HG02973 (cell line): Measurements from ENCODE around the gene PPP1R12A.
A peak's percentile ranks its signal among the peaks of the same experiment; 100 is the strongest.
"Not testable (repeated sequence)": the region's sequence is repeated elsewhere in the genome, so short reads cannot be mapped to it uniquely, and the experiment has no call there.

Experiments
- ATAC-seq: cut with Tn5 transposase; IDR thresholded peaks from one replicate; pipeline ENCODE4 v1.9.1; 2021; ENCODE audit warnings: moderate library complexity; ENCODE audit not compliant: unreplicated experiment

Gene PPP1R12A

GRCh38 chr12:79935021-79935623 lies at the start of gene PPP1R12A:
PPP1R12A (minus strand) TSS chr12:79935097; CDS start chr12:79934931, 166 bp downstream.
- ATAC-seq: peak; percentile 82

- no peak for ATAC-seq
These were observed 49.2 kb upstream of the PPP1R12A start for GRCh38 chr12:79983986-79984620.

GRCh38 chr12:79983492-79983891 lies 48.6 kb upstream of the PPP1R12A start:
- no peak for ATAC-seq

DNA sequence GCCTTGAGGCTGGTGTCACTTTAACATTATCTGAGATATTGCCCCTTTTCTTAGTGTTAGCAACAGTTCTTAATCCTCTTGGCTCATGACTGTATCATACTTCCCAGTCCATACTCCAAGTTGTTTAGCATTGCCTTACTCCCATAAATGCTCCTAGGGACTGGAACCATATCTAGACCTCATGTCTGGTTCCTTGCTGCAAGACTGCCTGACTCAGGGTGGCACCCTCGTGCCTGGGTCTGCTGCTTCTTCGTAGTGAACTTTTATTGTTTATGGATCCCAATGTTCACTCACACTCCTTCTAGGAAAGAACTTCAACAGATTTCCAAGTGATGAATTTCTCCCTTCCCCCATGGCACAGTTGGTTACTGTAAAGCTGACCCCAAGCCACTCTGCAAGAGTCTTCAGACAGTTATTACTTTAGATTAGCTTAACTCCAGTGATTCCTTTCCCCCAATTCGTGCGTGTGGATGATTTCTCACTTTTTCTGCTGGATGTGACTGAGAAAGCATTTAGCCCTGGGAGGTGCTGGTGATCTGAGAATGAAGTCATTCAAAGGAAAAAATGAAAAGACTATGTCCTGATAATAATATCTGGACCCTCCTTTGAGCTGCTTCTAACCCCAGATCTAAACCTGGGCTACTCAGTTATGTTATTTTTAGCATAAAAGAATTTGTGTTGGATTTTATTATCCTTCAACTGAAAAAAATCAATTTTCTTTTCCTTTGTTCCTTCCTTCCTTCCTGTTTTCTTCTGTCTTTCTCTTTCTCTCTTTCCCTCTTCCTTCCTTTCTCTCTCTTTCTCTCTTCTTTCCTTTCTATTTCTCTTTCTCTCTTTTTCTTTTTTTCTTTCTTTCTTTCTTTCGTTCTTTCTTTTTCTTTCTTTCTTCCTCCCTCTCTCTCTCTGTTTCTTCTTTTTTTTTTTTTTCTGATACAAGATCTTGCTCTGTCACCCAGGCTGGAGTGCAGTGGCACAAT lies 47.5 kb upstream of the PPP1R12A start:
- no peak for ATAC-seq

DNA sequence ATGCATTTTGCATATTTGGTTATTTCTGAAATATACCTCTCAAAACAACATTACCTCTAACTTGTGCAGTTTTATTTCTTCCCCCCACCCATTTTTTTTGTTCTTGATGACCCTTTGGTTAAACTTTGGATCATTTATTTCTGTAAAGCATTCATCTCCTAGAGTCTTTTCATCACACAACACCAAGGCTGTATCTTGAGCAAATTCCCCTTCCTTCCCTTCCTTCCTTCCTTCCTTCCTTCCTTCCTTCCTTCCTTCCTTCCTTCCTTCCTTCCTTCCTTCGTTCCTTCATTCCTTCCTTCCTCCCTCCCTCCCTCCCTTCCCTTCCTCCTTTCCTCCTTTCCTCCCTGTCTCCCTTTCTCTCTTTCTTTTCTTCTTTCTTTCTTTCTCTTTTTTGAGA lies 43.8 kb upstream of the PPP1R12A start:
- no peak for ATAC-seq

GRCh38 chr12:79977856-79978460 lies 43.1 kb upstream of the PPP1R12A start:
- ATAC-seq: not testable (repeated sequence)

- no peak for ATAC-seq
These were observed 40.2 kb upstream of the PPP1R12A start for GRCh38 chr12:79975143-79975542.

DNA sequence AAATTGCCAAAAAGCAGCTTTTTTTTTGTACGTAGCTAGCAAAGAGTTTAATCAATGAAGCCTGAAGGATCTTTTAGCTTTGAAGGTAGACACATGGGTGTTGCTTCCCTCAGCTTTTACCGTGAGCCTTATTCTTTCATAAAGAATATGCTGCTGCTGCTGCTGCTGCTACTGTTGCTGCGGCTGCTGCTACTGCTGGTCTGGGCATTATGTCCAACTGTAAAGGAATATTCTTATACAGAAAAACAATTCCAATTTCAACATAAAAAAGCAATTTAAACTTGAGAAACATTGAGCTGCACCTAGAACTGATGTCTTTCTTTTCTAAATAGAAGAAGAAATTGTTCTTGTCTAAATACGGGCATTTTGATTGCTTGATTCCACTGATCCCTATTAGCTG lies 38.9 kb upstream of the PPP1R12A start:
- ATAC-seq: no peak

DNA sequence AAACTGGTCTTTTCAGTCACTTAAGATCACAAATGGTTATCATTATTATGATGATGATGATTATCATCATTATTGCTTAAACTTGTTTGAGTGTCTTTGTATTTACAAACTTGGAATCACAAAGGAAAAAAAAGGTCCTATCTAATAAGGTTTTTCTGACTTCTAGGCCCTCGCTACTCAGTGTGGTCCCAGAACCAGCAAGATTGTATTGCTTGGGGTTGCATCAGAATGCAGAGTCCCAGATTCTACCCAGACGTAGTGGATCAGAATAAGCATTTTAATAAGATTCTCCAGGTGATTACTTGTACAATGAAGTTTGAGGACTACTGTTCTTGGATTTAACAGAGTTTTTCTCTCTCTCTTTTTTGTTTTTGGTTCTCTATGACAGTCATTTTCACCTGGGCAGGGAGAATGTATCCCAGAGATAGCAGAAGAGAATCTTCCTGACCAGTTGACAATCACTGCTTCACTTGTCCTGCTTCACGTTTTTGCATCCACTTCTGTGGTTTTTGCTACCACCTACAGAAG lies 29.3 kb upstream of the PPP1R12A start:
- ATAC-seq: no peak

- no peak for ATAC-seq
These were observed 26.5 kb upstream of the PPP1R12A start for GRCh38 chr12:79961411-79961810.

GRCh38 chr12:79959484-79959883 lies 24.6 kb upstream of the PPP1R12A start:
- ATAC-seq: no peak

- ATAC-seq: no peak
These were observed 22.0 kb upstream of the PPP1R12A start for GRCh38 chr12:79956896-79957295.

- ATAC-seq: no peak
These were observed 20.7 kb upstream of the PPP1R12A start for GRCh38 chr12:79955561-79955960.

- ATAC-seq: no peak
These were observed 19.2 kb upstream of the PPP1R12A start for GRCh38 chr12:79954037-79954610.

- ATAC-seq: no peak
These were observed 14.2 kb upstream of the PPP1R12A start for GRCh38 chr12:79949098-79949497.

DNA sequence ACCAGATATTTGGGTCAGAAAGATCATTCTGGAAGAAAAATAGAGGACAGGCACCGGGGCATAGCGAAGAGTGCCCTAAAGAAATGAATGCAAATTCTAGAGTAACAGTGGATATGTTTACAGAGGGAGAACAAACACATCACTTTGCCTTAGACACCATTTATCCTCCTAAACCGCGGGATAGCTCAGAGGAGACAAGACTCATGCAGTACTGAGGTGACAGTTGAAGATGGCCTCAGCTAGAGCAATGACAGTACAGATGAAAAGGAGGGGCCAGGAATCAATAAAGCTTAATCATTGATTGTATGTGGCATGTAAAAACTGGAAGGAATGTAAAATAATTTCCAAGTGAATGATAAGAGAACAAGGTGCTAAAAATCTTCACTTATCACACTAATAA lies 10.5 kb upstream of the PPP1R12A start:
- no peak for ATAC-seq

DNA sequence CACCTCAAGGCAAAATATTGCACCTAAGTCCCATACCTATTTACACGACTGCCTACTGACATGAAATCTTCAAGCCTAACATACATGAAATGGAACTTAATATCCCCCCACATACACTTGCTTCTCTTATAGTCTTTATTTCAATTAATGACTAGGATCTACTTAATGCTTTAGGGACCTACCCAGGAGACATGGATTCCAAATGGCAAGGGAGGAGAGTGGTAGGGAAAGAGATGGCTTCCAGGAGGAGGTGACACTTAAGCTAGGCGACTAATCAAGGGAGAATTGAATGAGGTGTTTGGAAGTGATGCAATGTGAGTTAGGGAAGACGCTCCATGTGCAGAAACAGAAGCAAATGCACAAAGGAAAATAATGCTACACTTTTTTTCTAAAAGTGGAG lies 9.7 kb upstream of the PPP1R12A start:
- ATAC-seq: no peak

GRCh38 chr12:79942846-79943245 lies 7.9 kb upstream of the PPP1R12A start:
- not testable (repeated sequence) for ATAC-seq

DNA sequence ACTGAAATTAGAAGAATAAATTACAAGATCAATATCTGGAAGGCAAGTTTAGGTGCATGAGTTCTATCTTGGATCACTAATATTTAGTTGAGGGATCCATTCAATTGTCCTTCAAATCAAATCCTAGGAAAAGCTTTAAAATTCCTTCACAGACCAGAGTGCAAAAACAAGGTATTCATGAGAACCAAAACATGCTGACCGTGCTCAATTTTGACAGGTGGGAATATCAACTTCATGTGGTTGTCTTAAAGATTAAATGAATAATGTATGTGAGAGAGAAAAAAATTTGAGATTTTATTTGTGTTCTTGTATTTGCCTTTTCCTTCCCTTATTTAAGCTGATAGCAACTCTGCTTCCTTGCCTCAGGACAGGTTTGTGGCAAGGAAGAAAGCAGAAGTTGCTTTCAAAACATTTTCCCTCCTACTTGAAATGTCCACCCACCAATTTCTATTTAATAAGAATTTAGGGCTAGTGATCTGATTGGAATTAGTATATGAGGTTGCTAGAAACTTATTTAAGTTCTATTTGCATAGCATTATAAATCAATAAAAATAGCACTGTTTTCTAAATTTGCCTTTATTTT lies 4.9 kb upstream of the PPP1R12A start:
- no peak for ATAC-seq

DNA sequence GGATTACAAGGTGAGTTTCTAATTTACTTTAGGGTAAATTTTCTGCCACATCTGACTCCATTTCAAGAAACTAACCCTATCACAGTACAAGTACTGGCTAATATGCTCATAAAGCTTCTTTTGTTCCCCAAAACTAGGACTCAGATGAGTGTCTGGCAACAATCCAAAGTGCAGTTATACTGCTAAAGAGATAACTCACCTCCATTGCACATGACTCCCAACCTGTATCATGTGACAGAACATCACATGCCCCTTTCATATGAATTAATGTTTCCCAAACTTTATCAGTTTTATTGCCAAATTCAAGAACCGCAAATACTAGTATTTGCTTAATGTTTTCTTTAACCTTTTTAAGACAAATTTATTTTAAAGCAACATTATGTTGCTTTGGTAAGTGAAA lies 3.9 kb upstream of the PPP1R12A start:
- no peak for ATAC-seq
